Breast epithelium (tissue), 3 donors: ENCODE results near the gene FOLH1.
"Not testable (repeated sequence)": the region's sequence is repeated elsewhere in the genome, so short reads cannot be mapped to it uniquely, and the experiment has no call there.

Source experiments
- CTCF ChIP-seq, 3 donors: fragments of 450-650 bp; IDR thresholded peaks; one replicate each; pipeline ENCODE4 v1.5.1; 2016 to 2017; ENCODE audit warnings: antibody characterized with exemption in 3 of 3, mild to moderate bottlenecking in 3 of 3, moderate library complexity in 3 of 3
- POLR2A ChIP-seq: fragments of 450-650 bp; IDR thresholded peaks from one replicate; pipeline ENCODE4 v1.6.1; 2016; ENCODE audit warnings: antibody characterized with exemption, mild to moderate bottlenecking, moderate library complexity

DNA sequence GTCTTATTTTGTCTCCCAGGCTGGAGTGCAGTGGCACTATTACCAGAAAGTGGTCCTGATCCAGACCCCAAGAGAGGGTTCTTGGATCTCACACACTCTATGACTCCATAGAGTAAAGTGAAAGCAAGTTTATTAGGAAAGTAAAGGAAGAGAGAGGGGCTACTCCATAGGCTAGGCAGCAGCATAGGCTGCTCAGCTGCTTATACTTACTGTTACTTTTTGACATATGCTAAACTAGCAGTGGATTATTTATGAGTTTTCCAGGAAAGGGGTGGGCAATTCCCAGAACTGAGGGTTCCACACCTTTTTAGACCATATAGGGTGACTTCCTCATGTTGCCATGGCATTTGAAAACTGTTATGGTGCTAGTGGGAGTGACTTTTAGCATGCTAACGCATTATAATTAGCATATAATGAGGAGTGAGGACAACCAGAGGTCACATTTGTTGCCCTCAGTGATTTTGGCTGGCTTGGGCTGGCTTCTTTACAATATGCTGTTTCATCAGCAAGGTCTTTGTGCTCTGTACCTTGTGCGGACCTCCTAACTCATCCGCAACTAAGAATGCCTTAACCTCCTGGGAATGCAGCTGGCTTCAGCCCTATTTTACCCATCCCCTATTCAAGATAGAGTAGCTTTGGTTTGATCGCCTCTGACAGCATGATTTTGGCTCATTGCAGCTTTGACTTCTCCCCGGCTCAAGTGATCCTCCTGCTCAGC is 42.2 kb upstream of the FOLH1 start:
- not testable (repeated sequence) for TF ChIP-seq POLR2A; CTCF (IDR thresholded peaks at IDR 0.05)
